Stomach smooth muscle (tissue), 2 donors: ENCODE results near the gene NUP43.
"Not testable (repeated sequence)": the region's sequence is repeated elsewhere in the genome, so short reads cannot be mapped to it uniquely, and the experiment has no call there.

Source experiments
- H3K27ac ChIP-seq: one replicate; pipeline ENCODE4 v1.7.0; 2013; ENCODE audit warnings: mild to moderate bottlenecking, low read length, inconsistent platforms
- H3K27me3 ChIP-seq, 2 donors: one replicate each; pipeline ENCODE4 v1.7.0; 2013; ENCODE audit warnings: low read length in 2 of 2; ENCODE audit not compliant: insufficient read depth in 2 of 2, control insufficient read depth in 1 of 2
- H3K36me3 ChIP-seq, 2 donors: one replicate each; pipeline ENCODE4 v1.7.0; 2013; ENCODE audit warnings: low read length in 2 of 2; ENCODE audit not compliant: control insufficient read depth in 2 of 2, insufficient read depth in 2 of 2
- H3K4me1 ChIP-seq: one replicate; pipeline ENCODE4 v1.7.0; 2013; ENCODE audit warnings: low read length; ENCODE audit not compliant: control insufficient read depth, insufficient read depth
- H3K4me3 ChIP-seq, 2 donors: one replicate each; pipeline ENCODE4 v1.7.0; 2013; ENCODE audit warnings: low read length in 2 of 2
- H3K9ac ChIP-seq, 2 donors: one replicate each; pipeline ENCODE4 v1.7.0; 2013; ENCODE audit warnings: low read length in 2 of 2, mild to moderate bottlenecking in 1 of 2
- H3K9me3 ChIP-seq, 2 donors: one replicate each; pipeline ENCODE4 v1.7.0; 2013; ENCODE audit warnings: low read length in 2 of 2; ENCODE audit not compliant: control insufficient read depth in 2 of 2
- donor health status: healthy.
- donor health status: Pancreatic carcinoma.

The NUP43 gene

GRCh38 chr6:149763866-149764265 is 17.5 kb upstream of the NUP43 start:
- peaks cover 0 to 15% of the 10 kb centered on the region in 2 donors for H3K36me3 ChIP-seq

GRCh38 chr6:149761438-149761837 is 15.1 kb upstream of the NUP43 start:
- H3K27me3 ChIP-seq = no peaks in the 10 kb centered on the region
- H3K9me3 ChIP-seq = peaks cover 0 to 2% of the 10 kb centered on the region in 2 donors
- H3K27ac ChIP-seq = no peak overlapping the region
- H3K4me3 ChIP-seq = no peak overlapping the region
- no peaks in the 10 kb centered on the region for H3K4me1 ChIP-seq
- no peak overlapping the region for H3K9ac ChIP-seq
- peaks cover 0 to 11% of the 10 kb centered on the region in 2 donors for H3K36me3 ChIP-seq

More at GRCh38 chr6:149763866-149764265, 17.5 kb upstream of the NUP43 start:
- no peaks in the 10 kb centered on the region for H3K27me3 ChIP-seq
- H3K9me3 ChIP-seq = peaks cover 0 to 2% of the 10 kb centered on the region in 2 donors
- H3K4me1 ChIP-seq = no peaks in the 10 kb centered on the region
- no peak overlapping the region for H3K4me3 ChIP-seq
- no peak overlapping the region for H3K9ac ChIP-seq
- H3K27ac ChIP-seq = no peak overlapping the region

GRCh38 chr6:149756261-149756636 is 9.9 kb upstream of the NUP43 start:
- H3K9me3 ChIP-seq = no peaks in the 10 kb centered on the region
- H3K27me3 ChIP-seq = no peaks in the 10 kb centered on the region
- no peak overlapping the region for H3K27ac ChIP-seq
- H3K36me3 ChIP-seq = peaks cover 0 to 6% of the 10 kb centered on the region in 2 donors
- peaks cover 1% of the 10 kb centered on the region for H3K4me1 ChIP-seq
- H3K9ac ChIP-seq = no peak overlapping the region
- H3K4me3 ChIP-seq = no peak overlapping the region

DNA sequence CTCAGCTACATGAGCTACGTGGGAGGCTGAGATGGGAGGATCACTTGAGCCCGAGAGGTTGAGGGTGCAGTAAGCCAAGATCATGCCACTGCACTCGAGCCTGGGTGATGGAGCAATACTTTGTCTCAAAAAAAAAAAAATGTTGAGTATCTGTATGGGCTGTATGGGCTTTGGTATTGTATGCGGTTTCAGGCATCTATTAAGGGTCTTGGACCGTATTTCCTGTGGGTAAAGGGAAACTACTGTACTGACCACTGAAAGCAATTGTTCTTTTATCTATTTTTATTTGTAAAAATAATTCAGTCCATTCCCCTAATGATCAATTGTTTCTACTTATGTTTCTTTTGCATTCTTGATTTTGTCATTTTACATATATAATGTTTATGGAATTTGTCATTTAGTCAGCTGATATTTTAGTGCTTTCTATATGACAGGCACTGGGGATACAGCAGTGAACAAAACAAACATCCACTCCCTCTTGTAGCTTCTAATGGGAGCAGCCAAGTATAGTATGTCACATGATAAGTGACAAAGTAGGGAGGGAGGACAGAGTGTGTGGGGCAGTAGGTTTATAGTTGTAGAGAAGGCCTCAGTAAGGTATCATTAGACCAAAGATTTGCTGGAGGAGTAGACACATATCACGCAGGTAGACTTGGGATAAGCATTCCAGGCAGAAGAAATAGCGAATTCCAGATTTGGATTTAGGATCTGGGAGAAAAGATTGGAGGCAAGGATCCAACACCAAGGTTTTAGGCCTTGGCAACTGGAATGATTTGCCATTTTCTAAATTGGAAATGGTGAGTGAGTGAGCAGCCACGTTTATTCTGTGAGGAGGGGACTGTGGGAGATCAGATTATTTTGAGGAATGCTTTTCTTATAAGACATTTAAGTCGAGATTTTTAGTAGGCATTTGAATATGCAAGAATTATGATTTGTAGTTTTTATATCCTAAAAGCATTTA is 9.3 kb upstream of the NUP43 start:
- H3K4me1 ChIP-seq = peaks cover 8% of the 10 kb centered on the region
- no peaks in the 10 kb centered on the region for H3K9me3 ChIP-seq
- H3K4me3 ChIP-seq = no peak overlapping the region
- H3K27ac ChIP-seq = no peak overlapping the region
- H3K36me3 ChIP-seq = peaks cover 0 to 6% of the 10 kb centered on the region in 2 donors
- no peaks in the 10 kb centered on the region for H3K27me3 ChIP-seq
- no peak overlapping the region for H3K9ac ChIP-seq

GRCh38 chr6:149754548-149754947 is 8.2 kb upstream of the NUP43 start:
- Histone ChIP-seq H3K9me3 (no peaks in the 10 kb centered on the region), H3K27ac (no peak overlapping the region), H3K36me3 (no peaks in the 10 kb centered on the region), H3K4me1 (peaks cover 12% of the 10 kb centered on the region), H3K4me3 (no peak overlapping the region), H3K9ac (no peak overlapping the region), H3K27me3 (no peaks in the 10 kb centered on the region)

GRCh38 chr6:149753374-149753637 is 7.0 kb upstream of the NUP43 start:
- H3K4me1 ChIP-seq = peaks cover 12% of the 10 kb centered on the region
- not testable (repeated sequence) for H3K9me3 ChIP-seq, H3K27me3 ChIP-seq, H3K36me3 ChIP-seq, H3K9ac ChIP-seq, H3K4me3 ChIP-seq, H3K27ac ChIP-seq

GRCh38 chr6:149752600-149753373 is 6.5 kb upstream of the NUP43 start:
- no peaks in the 10 kb centered on the region for H3K27me3 ChIP-seq
- H3K27ac ChIP-seq = no peak overlapping the region
- H3K36me3 ChIP-seq = no peaks in the 10 kb centered on the region
- H3K4me1 ChIP-seq = peaks cover 12% of the 10 kb centered on the region
- H3K4me3 ChIP-seq = no peak overlapping the region
- no peaks in the 10 kb centered on the region for H3K9me3 ChIP-seq
- no peak overlapping the region for H3K9ac ChIP-seq

DNA sequence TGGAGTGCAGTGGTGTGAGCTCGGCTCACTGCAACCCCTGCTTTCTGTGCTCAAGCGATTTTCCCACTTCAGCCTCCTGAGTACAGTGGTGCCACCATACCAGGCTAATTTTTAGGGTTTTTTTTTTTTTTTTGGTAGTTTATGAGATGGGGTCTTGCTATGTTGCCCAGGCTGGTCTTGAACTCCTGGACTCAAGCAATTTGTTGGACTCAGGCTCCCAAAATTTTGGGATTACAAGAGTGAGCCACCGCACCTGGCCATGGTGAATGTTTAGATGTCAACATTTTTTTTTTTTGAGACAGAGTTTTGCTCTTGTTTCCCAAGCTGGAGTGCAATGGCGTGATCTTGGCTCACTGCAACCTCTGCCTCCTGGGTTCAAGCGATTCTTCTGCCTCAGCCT is 5.6 kb upstream of the NUP43 start:
- not testable (repeated sequence) for H3K9ac ChIP-seq, H3K4me3 ChIP-seq, H3K36me3 ChIP-seq, H3K27ac ChIP-seq, H3K9me3 ChIP-seq, H3K27me3 ChIP-seq
- peaks cover 12% of the 10 kb centered on the region for H3K4me1 ChIP-seq

- Histone ChIP-seq H3K27ac (no peak overlapping the region), H3K4me3 (no peak overlapping the region), H3K36me3 (no peaks in the 10 kb centered on the region), H3K27me3 (no peaks in the 10 kb centered on the region), H3K9ac (no peak overlapping the region), H3K9me3 (no peaks in the 10 kb centered on the region), H3K4me1 (peaks cover 18% of the 10 kb centered on the region)
Measured at GRCh38 chr6:149751239-149751638, 4.9 kb upstream of the NUP43 start.

DNA sequence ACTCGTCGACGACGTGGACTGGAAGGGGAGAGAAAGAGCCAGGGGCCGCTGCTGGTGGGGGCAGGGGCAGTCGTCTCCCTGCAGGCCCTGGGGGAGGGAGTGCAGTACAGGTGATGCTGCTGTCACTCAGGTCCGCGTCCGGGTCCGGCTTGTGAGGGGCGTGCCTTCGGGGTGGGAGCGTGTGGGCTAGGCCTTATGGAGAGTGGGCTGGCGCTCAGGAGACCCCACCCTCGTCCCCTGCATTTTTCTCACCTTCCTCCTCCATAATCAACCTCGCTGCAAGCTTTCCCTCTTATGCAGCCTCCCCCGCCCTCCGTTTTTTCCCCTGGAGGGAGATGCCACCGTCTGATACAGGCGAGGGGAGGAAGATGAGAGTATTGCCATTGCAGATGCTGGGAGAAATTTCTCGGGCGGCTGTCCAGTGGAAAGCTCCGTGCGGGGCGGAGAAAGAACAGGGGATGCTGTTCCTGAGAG is 3.8 kb upstream of the NUP43 start:
- H3K9ac ChIP-seq = peak overlapping the region; percentile 89 to 93
- no peaks in the 10 kb centered on the region for H3K27me3 ChIP-seq
- peak overlapping the region; percentile 75 to 93 for H3K4me3 ChIP-seq
- H3K4me1 ChIP-seq = peaks cover 22% of the 10 kb centered on the region
- H3K27ac ChIP-seq = peak overlapping the region; percentile 70
- no peaks in the 10 kb centered on the region for H3K9me3 ChIP-seq
- H3K36me3 ChIP-seq = no peaks in the 10 kb centered on the region
